GM18526 (cell line): ENCODE measurements around the gene ITGA11.

Source experiments
- POLR2A ChIP-seq: IDR thresholded peaks from 3 replicates; pipeline ENCODE4 v1.6.1; 2011; ENCODE audit not compliant: insufficient read length; ENCODE audit errors: extremely low read depth

ITGA11 gene

GRCh38 chr15:68421115-68421551, 10.8 kb downstream of the ITGA11 start:
- TF ChIP-seq POLR2A: no peak

GRCh38 chr15:68420186-68420684, 11.7 kb downstream of the ITGA11 start:
- TF ChIP-seq POLR2A: no peak

- no peak for TF ChIP-seq POLR2A
Observed at GRCh38 chr15:68419301-68420175, 12.4 kb downstream of the ITGA11 start.

- no peak for TF ChIP-seq POLR2A
Observed at GRCh38 chr15:68418611-68419161, 13.3 kb downstream of the ITGA11 start.

GRCh38 chr15:68417897-68418296, 14.1 kb downstream of the ITGA11 start:
- TF ChIP-seq POLR2A: no peak

GRCh38 chr15:68417051-68417450, 14.9 kb downstream of the ITGA11 start:
- no peak for TF ChIP-seq POLR2A

GRCh38 chr15:68416158-68416535, 15.8 kb downstream of the ITGA11 start:
- no peak for TF ChIP-seq POLR2A

GRCh38 chr15:68415501-68416157, 16.3 kb downstream of the ITGA11 start:
- no peak for TF ChIP-seq POLR2A

GRCh38 chr15:68415061-68415460, 16.9 kb downstream of the ITGA11 start:
- TF ChIP-seq POLR2A: no peak

- TF ChIP-seq POLR2A: no peak
Observed at GRCh38 chr15:68414591-68414990, 17.4 kb downstream of the ITGA11 start.

GRCh38 chr15:68414206-68414555, 17.8 kb downstream of the ITGA11 start:
- no peak for TF ChIP-seq POLR2A

GRCh38 chr15:68413363-68414205, 18.4 kb downstream of the ITGA11 start:
- no peak for TF ChIP-seq POLR2A

GRCh38 chr15:68412218-68412617, 19.7 kb downstream of the ITGA11 start:
- TF ChIP-seq POLR2A: no peak

GRCh38 chr15:68411735-68412134, 20.2 kb downstream of the ITGA11 start:
- TF ChIP-seq POLR2A: no peak

GRCh38 chr15:68411343-68411675, 20.7 kb downstream of the ITGA11 start:
- TF ChIP-seq POLR2A: no peak

- no peak for TF ChIP-seq POLR2A
Observed at GRCh38 chr15:68410466-68411342, 21.3 kb downstream of the ITGA11 start.
